ENCODE measurements around the gene BNIP3.

- TF ChIP-seq CTCF (IDR thresholded peaks at IDR 0.05; ENCODE audit: low read depth, low read length, poor library complexity, severe bottlenecking) (no peak), EZH2phosphoT487 (IDR thresholded peaks at IDR 0.05; ENCODE audit: borderline replicate concordance, low read length) (no peak)
Measured at GRCh38 chr10:131925716-131926115, 56.0 kb downstream of the BNIP3 start.

Measured in DOHH2 (cell line).